HG03571 (cell line): ENCODE measurements around the gene ENOX1.
"Not testable (repeated sequence)": the region's sequence is repeated elsewhere in the genome, so short reads cannot be mapped to it uniquely, and the experiment has no call there.

Source experiments
- ATAC-seq: cut with Tn5 transposase; IDR thresholded peaks from one replicate; pipeline ENCODE4 v1.9.1; 2021; ENCODE audit not compliant: unreplicated experiment

Gene ENOX1

DNA sequence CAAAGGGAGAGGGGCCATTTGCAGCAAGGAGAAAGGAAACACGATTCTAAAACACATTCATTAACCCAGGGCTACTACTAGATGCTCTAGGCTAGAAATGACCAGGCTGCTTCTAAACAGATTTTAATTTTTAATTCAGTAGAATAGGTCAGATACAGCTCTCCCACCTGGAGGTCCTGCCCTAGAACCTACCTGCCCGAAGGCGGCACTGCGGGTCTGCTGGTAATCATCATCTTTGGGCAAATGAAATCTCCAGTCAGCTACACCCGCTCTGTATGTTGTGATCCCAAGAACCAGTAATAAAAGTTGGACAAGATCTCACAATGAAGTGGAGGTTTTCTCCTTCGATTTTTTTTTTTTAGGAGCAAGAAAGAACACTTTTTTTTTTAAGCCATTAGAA, 345.3 kb downstream of the ENOX1 start:
- ATAC-seq = no peak

DNA sequence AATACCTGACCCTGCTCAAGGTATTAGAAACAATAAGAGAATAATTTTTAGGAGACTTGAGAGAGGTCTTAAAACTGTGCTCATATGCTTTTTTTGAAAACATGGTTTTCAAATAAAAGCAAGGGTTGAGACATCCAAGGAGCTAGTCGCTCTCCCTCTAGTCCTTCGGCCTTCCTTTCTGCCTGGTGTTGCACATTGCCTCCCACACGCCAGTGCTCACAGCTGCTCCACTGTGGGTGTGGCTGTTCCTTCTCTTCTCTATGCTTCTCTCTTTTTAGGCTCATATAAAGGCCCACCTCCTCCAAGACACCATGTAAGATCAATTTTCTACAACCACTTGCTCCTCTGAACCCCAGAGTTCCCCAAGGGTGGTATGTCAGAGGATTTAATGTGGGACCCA, 352.6 kb downstream of the ENOX1 start:
- no peak for ATAC-seq

DNA sequence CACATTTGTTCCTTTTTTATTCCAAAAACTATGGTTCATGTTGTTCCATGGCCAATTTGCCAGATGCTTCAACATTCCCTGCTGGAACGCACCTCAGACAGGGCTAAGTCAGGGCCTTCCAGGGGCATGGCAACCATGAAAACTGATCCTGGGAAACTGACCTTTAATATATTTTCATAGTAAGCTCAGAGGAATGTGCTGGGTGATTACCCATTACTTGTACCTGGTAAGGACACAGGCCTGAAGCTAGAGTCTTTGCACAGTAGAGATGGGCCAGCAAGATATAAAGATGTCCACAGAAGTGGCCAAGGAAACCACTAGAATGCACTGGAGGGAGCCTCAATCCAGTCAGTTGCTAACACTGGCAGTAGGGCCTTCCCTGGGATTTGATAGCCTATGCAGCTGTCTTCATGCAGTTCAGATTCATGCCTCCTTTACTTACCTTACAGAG, 353.1 kb downstream of the ENOX1 start:
- no peak for ATAC-seq

DNA sequence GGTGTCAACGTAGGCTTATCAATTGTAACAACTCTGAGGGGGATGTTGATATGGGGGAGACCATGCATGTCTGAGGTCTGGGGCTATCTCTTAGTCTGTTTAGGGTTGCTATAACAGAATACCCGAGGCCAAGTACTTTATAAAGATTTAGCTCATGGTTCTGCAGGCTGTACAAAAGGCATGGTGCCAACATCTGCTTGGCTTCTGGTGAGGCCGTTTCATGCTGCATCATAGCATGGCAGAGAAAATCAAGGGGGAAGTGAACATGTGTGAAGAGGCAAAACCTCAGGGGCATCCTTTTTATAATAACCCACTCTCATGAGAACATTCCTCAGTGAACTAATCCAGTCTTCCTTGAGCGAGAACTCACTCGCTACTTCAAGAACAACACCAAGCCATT, 353.8 kb downstream of the ENOX1 start:
- no peak for ATAC-seq

DNA sequence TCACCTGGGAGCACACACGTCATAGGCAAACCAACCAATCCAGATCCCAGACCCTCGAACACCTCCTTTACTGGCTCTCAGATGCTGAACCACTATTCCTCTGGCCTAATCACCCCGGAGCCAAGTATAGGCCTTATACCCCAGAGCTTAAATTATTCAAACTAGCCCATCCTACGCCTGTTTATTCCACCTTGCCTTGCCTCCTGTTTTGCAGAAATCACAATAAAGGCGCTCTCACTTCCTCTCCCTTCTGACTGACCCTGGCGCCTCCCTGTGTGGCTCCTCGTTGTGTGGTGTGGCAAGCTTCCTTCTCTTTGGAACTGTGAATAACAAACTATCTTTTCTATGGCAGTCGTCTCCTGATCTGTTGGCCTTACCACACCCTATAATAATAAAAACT, 354.9 kb downstream of the ENOX1 start:
- no peak for ATAC-seq

DNA sequence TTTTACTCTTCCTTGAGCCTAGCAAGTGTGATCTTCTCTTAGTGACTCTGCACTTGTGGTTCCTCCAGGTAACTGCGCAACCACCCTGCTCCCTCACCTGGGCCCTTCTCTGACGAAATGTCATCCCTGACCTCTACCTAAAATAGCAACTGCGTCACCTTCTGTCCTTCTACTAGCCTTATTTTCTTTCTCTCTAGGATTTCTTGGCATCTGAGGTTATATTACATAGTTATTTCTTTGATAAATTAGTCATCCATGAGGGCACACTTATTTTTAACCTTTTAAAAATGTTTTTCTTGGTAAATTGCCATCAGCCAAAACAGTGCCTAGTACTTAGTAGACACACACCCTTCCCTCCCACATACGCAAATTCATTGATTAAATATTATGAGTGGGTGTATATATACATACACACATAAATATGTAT, 355.5 kb downstream of the ENOX1 start:
- no peak for ATAC-seq

DNA sequence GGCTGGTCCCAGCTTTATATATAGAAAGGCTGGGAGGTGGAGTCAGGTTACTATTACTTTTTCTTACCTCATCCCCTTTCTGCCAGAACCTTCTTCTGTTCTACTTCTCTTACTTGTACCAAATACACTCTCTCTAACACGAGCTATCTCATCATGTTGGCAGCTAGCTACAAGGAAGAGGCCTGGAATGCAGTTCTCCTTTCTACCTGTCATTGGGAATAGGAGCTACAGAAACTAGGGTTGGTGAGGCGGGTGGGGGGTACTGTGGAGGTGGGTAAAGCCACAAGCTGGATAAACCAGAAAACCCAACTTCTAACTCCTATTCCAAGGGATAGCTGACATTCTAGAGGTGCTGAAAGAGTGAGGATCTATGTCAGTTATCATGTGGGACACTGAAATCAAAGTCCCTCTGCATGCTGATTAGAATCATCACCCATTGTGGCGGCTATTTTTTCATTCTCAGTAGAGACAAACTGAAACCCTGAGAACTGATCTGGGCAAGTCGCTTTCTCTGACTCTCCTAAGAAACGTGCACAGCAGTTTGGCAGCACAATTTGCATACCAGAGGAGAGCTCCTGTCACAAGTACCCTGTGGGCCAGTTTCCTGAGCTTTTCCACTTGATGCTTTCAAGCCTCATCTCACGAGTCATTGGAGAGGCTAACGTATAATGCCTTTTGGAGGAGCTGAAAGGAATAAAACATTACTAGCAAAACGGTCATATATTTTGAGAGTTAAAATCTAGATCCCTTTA, 358.1 kb downstream of the ENOX1 start:
- no peak for ATAC-seq

DNA sequence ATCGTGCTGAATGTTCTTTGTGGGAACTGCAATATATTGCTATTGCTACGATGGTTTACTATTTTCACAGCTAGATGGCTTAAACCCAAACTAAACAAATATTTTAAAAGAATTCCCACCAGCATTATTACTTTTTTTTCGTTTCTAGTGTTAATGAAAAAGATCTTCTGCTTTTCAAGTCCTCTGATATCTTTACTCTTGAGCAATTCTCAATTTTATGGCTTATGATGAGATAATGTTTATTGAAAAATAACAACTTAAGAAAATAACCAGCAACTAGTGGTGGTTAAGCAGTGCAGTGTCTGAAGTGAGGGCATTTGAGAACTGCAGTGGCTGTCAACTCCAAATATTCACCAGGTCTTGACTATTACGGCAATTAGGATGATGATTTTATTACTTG, 360.4 kb downstream of the ENOX1 start:
- no peak for ATAC-seq

DNA sequence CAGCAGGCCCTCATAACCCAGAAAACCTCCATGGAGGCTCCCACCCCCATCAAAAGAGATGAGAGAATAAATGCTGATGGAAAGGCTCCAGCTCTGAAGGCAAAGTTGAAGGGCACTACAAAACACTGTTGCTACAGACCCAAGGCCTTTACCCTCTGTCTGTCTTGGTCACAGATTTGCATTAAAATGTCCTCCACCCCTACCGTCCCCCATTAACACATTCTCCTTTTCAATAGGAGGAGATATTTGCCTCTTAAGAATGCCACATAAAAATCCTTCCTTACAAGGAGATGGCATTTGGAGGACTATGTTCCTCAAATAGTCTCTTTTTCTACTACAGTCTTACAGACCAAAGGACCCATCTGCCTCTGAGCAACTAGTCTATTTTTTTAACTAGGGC, 361.5 kb downstream of the ENOX1 start:
- ATAC-seq = no peak

DNA sequence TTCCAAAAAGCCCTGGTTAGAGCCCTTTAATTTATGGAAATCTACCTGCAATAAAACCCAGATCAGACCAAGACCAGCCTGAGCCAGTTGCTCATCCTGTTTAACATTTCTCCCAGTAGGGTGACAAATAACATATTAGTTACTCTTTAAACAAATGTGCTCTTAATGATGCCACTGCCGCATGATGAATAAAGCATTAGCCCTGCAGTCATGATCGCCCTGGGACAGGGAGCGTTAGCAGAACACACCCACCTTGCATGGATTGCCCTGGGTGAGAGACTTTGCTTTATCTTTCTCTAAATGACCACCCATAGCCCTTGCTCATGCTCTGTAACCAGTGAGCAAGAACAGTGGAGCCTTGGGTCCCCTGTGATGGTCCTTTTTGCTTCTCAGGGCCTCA, 362.4 kb downstream of the ENOX1 start:
- no peak for ATAC-seq

DNA sequence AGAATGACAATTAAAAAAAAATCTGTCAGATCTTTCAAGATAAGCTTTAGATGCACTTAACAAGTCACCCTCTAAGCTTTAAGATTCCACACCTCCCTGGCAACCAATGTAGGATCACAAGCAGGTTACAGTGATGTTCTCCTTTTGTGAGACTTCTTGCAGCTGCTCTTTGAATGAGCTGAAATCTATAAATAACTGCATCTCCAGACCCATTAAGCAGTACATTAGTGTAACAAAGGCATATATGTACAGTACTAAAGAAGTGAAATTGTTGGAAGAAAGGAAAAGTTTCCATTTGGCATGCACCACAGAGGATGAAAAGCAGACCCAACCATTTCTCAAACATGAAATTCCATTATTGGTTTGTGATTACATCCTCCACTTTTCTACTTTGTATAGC, 364.7 kb downstream of the ENOX1 start:
- ATAC-seq = no peak

DNA sequence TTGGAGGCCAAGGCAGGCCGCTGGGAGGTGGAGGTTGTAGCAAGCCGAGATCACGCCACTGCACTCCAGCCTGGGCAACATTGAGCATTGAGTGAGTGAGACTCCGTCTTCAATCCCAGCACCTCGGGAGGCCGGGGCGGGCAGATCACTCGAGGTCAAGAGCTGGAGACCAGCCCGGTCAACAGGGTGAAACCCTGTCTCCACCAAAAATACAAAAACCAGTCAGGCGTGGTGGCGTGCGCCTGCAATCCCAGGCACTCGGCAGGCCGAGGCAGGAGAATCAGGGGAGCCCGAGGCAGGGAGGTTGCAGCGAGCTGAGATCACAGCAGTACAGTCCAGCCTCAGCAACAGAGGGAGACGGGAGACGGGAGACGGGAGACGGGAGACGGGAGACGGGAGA, 369.9 kb downstream of the ENOX1 start:
- ATAC-seq = not testable (repeated sequence)

DNA sequence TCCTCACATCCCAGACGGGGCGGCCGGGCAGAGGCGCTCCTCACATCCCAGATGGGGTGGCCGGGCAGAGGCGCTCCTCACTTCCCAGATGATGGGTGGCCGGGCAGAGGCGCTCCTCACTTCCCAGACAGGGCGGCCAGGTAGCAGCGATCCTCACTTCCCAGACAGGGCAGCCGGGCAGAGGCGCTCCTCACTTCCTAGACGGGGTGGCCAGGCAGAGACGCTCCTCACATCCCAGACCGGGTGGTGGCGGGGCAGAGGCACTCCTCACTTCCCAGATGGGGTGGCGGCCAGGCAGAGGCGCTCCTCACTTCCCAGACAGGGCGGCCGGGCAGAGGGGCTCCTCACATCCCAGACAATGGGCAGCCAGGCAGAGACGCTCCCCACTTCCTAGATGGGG, 370.4 kb downstream of the ENOX1 start:
- not testable (repeated sequence) for ATAC-seq

DNA sequence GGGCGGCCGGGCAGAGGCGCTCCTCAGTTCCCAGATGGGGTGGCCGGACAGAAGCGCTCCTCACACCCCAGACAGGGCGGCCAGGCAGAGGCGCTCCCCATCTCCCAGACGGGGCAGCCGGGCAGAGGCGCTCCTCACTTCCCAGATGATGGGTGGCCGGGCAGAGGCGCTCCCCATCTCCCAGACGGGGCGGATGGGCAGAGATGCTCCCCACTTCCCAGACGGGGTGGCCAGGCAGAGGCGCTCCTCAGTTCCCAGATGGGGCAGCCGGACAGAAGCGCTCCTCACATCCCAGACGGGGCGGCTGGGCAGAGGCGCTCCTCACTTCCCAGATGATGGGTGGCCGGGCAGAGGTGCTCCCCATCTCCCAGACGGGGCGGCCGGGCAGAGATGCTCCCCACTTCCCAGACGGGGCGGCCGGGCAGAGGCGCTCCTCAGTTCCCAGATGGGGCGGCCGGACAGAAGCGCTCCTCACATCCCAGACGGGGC, 370.8 kb downstream of the ENOX1 start:
- ATAC-seq = not testable (repeated sequence)

DNA sequence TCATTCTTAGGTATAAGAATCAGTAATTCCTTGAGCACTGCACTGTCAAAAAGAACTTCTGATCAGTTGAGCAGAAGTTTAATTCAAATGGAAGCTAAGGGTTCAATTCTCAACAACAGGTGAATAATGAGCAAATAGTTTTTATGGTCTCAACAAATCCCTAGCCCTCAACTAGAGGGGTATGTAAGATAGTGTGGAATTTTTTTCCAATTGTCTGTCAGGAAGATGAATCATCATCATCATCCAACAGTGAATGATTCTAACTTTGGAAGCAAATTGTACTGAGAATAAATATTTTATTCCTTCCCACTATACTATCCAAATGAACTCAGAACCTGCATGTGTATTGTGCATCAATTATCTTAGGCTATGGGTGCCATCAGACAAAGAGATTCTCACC, 372.7 kb downstream of the ENOX1 start:
- ATAC-seq = no peak

DNA sequence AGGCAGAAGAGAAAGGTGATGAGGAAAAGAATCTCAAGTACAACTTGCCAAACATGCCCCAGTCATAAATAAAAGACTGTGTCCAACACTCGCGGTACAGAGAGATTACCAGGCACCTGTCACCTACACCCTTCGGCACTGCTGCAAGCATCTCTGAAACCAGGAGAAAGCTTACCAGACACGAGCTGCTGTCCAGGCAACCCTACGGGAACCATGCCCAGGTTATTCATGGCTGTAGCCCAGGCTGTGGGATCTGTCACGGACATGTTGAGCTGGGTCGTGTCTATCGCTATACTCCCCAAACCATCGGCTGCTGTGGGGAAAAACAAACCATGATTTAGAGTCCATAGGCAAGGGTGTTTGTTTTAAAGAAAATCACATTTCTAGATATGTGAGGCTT, 375.0 kb downstream of the ENOX1 start:
- no peak for ATAC-seq

DNA sequence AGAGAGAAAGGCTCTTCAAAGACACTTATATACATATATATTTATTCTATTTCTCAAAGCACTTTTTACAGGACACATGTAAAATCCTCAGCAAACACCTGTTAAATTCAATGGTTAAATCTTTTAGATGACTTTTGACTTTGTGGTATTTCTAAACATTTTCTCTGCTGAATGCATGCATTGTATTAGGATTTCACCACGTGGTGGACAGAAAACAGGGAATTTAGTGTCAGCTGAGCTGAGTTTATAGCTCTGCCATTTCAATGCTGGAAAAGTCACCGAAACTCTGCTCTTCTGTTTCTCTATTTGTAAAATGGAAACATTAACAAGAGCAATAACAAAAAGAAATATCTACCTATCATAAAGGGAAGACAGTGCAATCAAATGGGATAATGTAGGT, 375.6 kb downstream of the ENOX1 start:
- ATAC-seq = no peak

DNA sequence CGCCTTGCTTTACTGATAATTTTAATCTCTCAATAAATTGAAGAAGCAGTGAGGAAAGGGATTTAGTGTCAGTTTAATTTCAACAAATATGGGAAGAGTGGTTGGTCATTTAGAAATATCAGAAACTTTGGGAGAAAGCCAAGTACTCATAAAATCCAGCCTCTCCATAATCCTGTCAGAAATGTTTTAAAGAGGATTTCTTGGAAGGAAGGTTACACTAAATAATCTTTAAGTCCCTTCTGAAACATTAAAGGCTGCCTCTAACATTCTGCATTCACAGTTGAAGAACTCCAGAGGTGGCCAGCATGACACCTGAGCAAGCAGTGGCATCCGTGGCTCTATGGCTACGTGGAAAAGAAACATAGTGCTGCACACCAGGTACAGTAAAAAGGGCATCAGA, 378.5 kb downstream of the ENOX1 start:
- ATAC-seq = no peak

DNA sequence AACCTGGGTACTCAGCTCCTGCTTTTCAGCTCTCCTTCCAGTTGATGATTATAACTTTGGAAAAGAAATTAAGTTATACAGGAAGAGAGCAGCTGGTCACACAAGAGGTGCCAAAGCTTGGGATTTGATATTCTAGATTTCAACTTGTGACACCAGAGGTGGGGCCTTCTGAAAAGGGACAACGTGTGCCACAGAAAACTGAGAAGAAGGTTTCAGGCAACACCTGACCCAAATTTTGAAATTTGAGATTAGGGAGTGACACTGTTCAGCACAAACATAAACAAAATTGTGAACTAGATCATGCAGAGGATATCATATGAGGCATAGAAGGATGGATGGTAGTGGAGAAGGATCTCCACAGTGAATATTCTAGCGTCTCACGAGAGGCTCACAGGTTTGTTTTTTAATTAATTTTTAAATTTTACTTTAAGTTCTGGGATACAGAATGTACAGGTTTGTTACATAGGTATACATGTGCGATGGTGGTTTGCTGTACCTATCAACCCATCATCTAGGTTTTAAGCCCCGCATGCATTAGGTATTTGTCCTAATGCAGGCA, 379.7 kb downstream of the ENOX1 start:
- no peak for ATAC-seq

DNA sequence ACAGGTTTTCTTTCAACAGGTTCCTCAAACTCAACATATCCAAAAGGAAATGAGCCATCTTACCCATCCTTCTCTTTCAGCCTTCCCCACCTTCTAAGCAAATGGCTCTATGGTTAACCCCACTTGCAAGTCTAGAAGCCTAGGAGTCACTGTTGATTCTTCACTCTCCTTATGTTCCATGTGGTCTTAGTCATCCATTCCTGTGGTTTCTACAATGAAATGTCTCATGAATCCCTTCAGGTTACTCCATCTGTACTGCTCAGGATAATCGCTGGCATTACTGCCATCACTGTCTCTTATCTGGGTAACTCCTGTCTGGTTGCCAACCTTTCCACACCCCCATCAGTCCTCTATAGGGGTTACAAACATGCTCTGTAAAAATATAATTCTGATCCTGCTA, 381.3 kb downstream of the ENOX1 start:
- no peak for ATAC-seq

DNA sequence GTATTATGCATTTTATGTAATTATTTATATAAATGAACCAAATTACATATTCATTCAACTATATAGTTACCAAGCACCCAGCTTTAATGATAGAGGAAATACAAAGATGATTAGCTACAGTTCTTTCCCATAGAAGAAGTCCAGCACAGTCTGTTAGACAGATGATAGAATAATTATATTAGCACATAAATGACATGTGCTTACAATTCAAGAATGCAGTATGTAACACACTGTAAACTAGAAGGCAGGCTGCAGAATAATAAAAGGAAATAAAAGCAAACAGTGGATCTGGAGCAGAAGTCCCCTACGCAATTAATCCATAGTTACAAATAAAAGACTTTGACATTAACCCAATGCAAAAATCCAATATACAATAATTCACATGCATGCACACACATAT, 384.4 kb downstream of the ENOX1 start:
- no peak for ATAC-seq

DNA sequence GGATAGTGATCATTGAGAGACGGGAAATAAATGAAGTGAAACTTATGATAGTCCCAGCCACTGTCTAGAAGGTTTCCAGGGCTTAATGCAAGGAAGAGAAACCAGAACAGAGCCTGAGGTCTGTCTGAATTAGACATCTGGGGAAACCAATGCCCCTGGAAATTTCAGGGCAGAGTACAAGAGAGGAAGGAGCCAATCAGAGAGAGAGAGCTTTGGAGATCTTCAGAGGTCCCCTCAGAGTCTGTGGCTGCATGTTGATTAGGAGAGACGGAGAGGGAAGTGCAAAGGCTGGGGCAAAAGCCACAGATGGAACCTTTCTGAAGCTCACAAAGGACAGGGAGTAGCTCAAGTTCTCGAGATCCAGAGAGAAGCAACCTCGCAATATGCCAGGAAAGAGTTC, 385.4 kb downstream of the ENOX1 start:
- ATAC-seq = no peak

DNA sequence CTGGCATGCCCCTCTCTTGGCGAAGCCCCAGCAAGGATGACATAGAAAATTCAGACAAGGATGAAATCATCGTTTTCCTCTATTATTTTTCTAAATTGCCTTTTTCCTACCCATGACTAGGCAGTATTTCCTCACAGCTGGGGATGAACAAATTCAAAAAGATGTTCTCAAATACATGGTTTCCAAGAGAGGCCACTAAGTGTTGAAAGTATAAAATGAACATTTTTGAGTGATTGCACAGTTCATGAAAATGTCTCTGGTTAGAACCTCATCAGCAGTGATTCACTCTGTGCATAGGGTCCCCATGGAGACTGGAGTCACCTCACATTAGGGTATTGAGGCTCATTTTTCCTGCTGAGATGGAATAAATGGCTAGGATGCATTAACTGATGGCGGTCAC, 389.7 kb downstream of the ENOX1 start:
- ATAC-seq = no peak
